ENCODE results near the gene TMEM191B. TPM values are rescaled to one million over a fixed set of nuclear protein-coding genes. Genes with fewer than 3 reads are reported as not detected.
"Not testable (repeated sequence)": the region's sequence is repeated elsewhere in the genome, so short reads cannot be mapped to it uniquely, and the experiment has no call there.

Gene TMEM191B
- 1 to 10 TPM in 1 of 4 donors, under 1 TPM in 1, not detected in 2; 0.26 to 3.6 TPM for total RNA-seq

DNA sequence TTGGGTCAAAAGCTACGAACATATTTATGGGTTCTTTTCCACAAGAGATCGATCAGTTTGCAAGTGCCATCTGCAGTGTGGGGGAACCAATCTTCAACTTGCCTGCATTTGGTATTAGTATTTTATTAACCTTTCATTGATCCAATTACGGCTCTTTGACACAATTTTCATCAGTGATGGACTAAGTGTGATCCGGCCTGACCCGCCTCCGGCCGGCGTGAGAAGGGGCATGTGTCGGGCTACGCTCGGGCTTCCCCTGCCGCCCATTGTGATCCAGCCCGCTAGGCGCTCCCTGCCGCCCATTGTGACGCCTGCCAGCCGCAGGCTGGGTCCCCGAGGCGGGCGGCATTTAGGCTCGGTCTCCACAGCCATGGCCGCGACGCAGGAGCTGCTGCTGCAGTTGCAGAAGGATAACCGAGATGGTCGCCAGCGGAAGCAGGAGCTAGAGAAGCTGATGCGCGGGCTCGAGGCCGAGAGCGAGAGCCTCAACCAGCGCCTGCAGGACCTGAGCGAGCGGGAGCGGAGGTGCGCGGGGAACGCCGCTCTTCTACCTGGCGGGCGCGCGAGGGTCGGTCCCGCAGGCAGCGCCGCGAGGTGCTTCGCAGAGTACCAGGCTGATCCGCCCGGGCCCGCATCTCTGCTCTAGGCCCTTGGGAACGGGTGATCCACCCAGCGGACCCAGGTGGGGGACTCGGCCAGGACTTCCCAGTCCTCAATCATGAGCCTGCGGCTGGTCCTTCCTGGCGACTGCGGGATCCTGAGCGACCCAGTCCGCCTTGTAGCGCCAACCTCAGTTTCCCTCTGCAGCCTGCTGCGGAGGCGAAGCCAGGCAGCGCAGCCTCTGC, at the start of gene TMEM191B:
TSS of gene TMEM191B (plus strand) at position 51 of the 845 bp plus-strand sequence. CDS start at position 230, 179 bp downstream.
- H3K27me3 ChIP-seq; H3K9me3 ChIP-seq; H3K36me3 ChIP-seq; intact Hi-C loops (cut with DNase I); H3K4me1 ChIP-seq; DNase-seq (ENCODE audit: extremely low spot score): not testable (repeated sequence)
- no CpG with 5 or more reads among the region's 65 CpGs for WGBS
- peak within 1 kb of the TSS in 1 of 4 donors; percentile 47 for H3K27ac ChIP-seq (replicated peaks in 1 of 4)
- peak within 1 kb of the TSS; percentile 29 to 50 (median 36) for H3K4me3 ChIP-seq

DNA sequence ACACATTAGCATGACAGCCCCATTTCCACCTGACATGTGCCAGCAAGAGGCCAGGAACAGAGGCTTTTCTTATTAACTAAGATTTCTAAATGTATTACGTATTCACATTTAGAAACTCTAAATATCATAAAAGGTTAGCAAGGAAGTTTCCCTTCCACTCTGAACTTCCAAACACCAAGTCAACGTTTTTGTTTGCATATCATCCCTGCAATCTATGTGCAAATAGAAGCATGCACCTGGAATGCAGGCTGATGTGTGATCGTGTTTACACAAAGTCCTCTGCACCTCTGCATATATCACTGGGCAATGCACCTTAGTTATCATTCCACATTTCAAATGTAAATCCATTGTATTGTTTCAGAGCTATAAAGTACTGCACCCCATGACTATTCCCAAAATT, 31.4 kb upstream of the TMEM191B start:
- H3K4me1 ChIP-seq; H3K27me3 ChIP-seq; H3K27ac ChIP-seq (replicated peaks in 1 of 4); H3K36me3 ChIP-seq; H3K9me3 ChIP-seq; DNase-seq (ENCODE audit: extremely low spot score); H3K4me3 ChIP-seq; intact Hi-C loops (cut with DNase I): not testable (repeated sequence)
- WGBS, result no CpG with 5 or more reads among the region's 3 CpGs

GRCh38 chr22:18511327-18511726, 16.3 kb upstream of the TMEM191B start:
- H3K36me3 ChIP-seq; H3K27me3 ChIP-seq; H3K4me3 ChIP-seq; H3K4me1 ChIP-seq; intact Hi-C loops (cut with DNase I); H3K9me3 ChIP-seq; H3K27ac ChIP-seq (replicated peaks in 1 of 4): not testable (repeated sequence)
- 76% methylated on average over 3 of the region's 6 CpGs for WGBS
- DNase-seq (ENCODE audit: extremely low spot score), result peak; percentile 10

DNA sequence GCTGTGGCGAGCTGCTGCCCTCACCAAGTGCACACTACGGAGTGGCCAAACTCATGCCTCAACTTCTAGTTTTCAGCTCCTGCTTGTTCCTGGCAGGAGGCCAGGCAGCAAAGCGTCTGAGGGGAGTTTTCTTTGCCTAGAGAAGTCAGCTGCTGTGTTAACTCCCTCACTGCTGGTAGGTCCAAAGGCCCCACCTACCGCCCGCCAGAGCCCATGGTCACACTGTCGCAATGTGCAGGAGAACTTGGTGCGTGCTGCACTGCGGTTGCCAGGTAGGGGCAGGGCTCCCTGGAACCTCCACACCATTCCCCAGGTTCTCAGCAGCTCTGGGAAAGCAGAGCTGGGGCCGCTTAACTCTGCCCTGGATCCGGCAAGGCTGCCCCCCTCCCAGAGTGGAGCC, 15.2 kb upstream of the TMEM191B start:
- H3K4me3 ChIP-seq; DNase-seq (ENCODE audit: extremely low spot score); H3K27me3 ChIP-seq; H3K9me3 ChIP-seq; H3K27ac ChIP-seq (replicated peaks in 1 of 4); intact Hi-C loops (cut with DNase I); H3K4me1 ChIP-seq; H3K36me3 ChIP-seq: not testable (repeated sequence)
- WGBS, result no CpG with 5 or more reads among the region's 10 CpGs

DNA sequence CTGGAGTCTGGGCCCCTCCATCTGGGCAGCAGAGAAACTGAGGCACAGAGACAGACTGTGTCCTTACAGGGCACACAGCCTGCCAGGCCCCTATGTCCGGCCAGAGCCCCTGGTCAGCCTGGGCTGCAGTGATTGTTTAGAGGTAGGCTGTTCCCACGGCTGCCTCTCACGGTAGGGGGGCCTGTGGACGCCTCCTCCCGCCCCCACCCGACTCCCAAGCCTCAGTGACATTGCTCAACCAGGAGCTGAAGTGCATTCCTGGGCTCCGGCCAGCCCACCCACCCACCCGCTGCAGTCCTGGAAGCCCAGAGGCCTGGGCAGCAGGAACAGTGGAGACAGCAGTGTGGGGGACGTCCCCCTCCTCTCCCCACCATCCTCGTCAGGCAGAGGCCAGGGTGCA, 14.1 kb upstream of the TMEM191B start:
- intact Hi-C loops (cut with DNase I); H3K36me3 ChIP-seq; H3K4me1 ChIP-seq; H3K27me3 ChIP-seq; H3K9me3 ChIP-seq; DNase-seq (ENCODE audit: extremely low spot score); H3K27ac ChIP-seq (replicated peaks in 1 of 4); H3K4me3 ChIP-seq: not testable (repeated sequence)
- no CpG with 5 or more reads among the region's 10 CpGs for WGBS

DNA sequence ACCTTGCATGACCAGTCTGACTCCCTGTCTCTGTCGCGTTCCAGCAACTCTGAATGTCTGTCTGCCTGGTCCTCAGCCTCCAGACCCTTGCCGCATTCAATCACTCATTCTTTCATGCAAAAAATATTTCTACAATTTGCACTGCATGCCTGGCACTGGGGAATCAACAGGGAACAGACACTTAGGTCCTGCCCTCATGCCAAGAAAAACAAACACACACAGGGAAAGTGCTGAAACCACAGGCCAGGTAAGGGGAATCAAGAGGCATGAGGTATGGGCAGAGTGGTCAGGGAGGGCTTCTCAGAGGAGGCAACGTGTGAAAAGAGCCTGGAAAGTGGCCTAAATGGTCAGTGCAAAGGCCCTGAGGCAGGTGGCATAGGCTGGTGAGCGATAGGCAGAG, 9.5 kb upstream of the TMEM191B start, which contains the start of gene GGTLC3:
TSS of gene GGTLC3 (minus strand) at position 101 of the 400 bp plus-strand sequence. CDS start 264 bp downstream, outside the sequence.
- DNase-seq (ENCODE audit: extremely low spot score); H3K27ac ChIP-seq (replicated peaks in 1 of 4); H3K9me3 ChIP-seq; H3K36me3 ChIP-seq; H3K27me3 ChIP-seq; H3K4me1 ChIP-seq; intact Hi-C loops (cut with DNase I); H3K4me3 ChIP-seq: not testable (repeated sequence)
- no CpG with 5 or more reads among the region's 5 CpGs for WGBS

DNA sequence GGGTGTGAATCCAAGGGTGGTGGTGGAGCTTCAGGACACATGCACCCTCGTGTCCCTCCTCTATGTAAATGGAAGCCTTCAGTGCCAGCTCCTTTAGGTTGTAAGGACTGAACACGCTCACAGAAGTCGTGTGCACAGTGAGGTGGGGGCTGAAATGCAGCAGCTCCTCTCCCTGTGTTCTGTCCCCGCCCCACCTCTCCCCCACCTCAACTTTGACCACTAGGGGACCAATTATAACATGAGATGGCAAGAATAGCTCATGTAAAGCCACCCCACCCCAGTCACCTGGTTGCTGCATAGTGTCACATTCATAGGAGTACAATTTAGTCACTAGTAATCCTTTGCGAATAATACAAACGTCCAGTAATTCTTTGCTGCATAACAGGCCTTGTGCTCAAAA, 4.8 kb upstream of the TMEM191B start:
- H3K4me1 ChIP-seq; intact Hi-C loops (cut with DNase I); H3K9me3 ChIP-seq; H3K4me3 ChIP-seq; H3K27me3 ChIP-seq; DNase-seq (ENCODE audit: extremely low spot score); H3K27ac ChIP-seq (replicated peaks in 1 of 4); H3K36me3 ChIP-seq: not testable (repeated sequence)
- WGBS, result no CpG with 5 or more reads among the region's 6 CpGs

DNA sequence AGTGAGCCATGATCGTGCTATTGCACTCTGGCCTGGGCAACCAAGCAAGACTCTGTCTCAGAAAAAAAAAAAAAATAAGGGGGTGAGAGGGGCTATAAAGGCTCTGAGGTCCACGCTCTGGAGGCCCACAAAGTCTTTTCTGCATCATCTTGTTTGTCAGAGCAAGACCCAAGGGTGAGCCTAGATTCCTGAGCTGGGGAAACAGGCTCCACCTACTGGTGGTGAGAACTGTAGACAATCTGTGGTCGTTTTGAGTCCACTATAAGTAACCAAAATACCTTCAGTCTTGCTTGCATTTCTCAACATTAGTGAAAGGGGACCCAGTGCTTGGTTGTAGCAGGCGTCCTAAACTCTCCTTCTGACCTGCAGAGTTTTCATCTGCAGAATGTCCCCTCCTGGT, 4.3 kb upstream of the TMEM191B start:
- H3K36me3 ChIP-seq; intact Hi-C loops (cut with DNase I); H3K4me1 ChIP-seq; H3K27ac ChIP-seq (replicated peaks in 1 of 4); DNase-seq (ENCODE audit: extremely low spot score); H3K27me3 ChIP-seq; H3K9me3 ChIP-seq; H3K4me3 ChIP-seq: not testable (repeated sequence)
- WGBS, result no CpG with 5 or more reads among the region's 4 CpGs

GRCh38 chr22:18528597-18529415, 1.2 kb downstream of the TMEM191B start:
- WGBS, result no CpG with 5 or more reads among the region's 66 CpGs
- H3K9me3 ChIP-seq; intact Hi-C loops (cut with DNase I); H3K27me3 ChIP-seq; H3K36me3 ChIP-seq; H3K4me1 ChIP-seq: not testable (repeated sequence)
- peak overlapping the region; percentile 29 to 50 (median 36) for H3K4me3 ChIP-seq
- peak; percentile 92 for DNase-seq (ENCODE audit: extremely low spot score)
- H3K27ac ChIP-seq (replicated peaks in 1 of 4), result peak overlapping the region in 1 of 4 donors; percentile 47

- H3K27ac ChIP-seq (replicated peaks in 1 of 4); intact Hi-C loops (cut with DNase I); H3K4me1 ChIP-seq; H3K4me3 ChIP-seq; H3K27me3 ChIP-seq; H3K36me3 ChIP-seq; DNase-seq (ENCODE audit: extremely low spot score); H3K9me3 ChIP-seq: not testable (repeated sequence)
- WGBS, result no CpG with 5 or more reads among the region's 57 CpGs
Measured at GRCh38 chr22:18529416-18530145, 2.0 kb downstream of the TMEM191B start.

DNA sequence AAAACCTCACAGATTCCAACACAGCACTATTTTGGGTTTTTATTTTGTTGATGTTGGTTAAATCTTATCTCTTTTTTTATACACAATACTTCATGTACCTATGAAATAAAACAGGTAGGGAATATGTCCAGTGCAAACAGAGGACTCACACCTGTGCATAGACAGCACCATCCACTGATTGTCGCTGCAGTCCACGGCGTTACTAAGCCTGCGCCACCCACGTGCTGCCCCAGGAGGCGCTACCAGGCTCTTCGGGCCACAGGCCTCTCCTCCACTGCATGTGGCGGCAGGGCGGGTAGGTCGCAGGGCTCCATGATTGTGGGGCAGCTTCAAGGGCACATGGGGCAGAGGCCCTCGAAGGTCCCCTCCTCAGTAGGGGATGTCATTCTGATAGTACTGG, 6.0 kb downstream of the TMEM191B start:
- H3K27me3 ChIP-seq; H3K4me1 ChIP-seq; H3K27ac ChIP-seq (replicated peaks in 1 of 4); intact Hi-C loops (cut with DNase I); H3K36me3 ChIP-seq; DNase-seq (ENCODE audit: extremely low spot score); H3K9me3 ChIP-seq; H3K4me3 ChIP-seq: not testable (repeated sequence)
- no CpG with 5 or more reads among the region's 11 CpGs for WGBS

- H3K27ac ChIP-seq (replicated peaks in 1 of 4); DNase-seq (ENCODE audit: extremely low spot score); H3K4me3 ChIP-seq; H3K4me1 ChIP-seq; intact Hi-C loops (cut with DNase I); H3K36me3 ChIP-seq; H3K27me3 ChIP-seq; H3K9me3 ChIP-seq: not testable (repeated sequence)
- WGBS, result no CpG with 5 or more reads among the region's 12 CpGs
Measured at GRCh38 chr22:18534315-18534714, 6.7 kb downstream of the TMEM191B start.
